ENCODE results near the gene GLG1. TPM values are rescaled to one million over a fixed set of nuclear protein-coding genes. Genes with fewer than 3 reads are reported as not detected.
"Not testable (repeated sequence)": the region's sequence is repeated elsewhere in the genome, so short reads cannot be mapped to it uniquely, and the experiment has no call there.

The GLG1 gene
- total RNA-seq, 1 donor from 2014 or later, result 153 TPM

GRCh38 chr16:74430036-74430712 is 176.7 kb downstream of the GLG1 start:
- not testable (repeated sequence) for DNase-seq (ENCODE audit: low read depth); H3K4me2 ChIP-seq (ENCODE audit: low read length); H3K9ac ChIP-seq (ENCODE audit: low read length); FAIRE-seq; H3K4me3 ChIP-seq (ENCODE audit: insufficient read depth, low read depth, low read length); H3K4me1 ChIP-seq (ENCODE audit: insufficient read depth, low read length); H4K20me1 ChIP-seq (ENCODE audit: insufficient read depth, low read length); H2AFZ ChIP-seq (ENCODE audit: low read depth, low read length); H3K79me2 ChIP-seq (ENCODE audit: insufficient read depth, low read length); H3K27me3 Mint-ChIP-seq (ENCODE audit: low read depth, unreplicated experiment); H3K9me3 Mint-ChIP-seq (ENCODE audit: unreplicated experiment); H3K9me3 ChIP-seq (ENCODE audit: insufficient read depth, low read depth, low read length); H3K36me3 ChIP-seq (ENCODE audit: insufficient read depth, low read length); H3K27me3 ChIP-seq (ENCODE audit: insufficient read depth, low read length); H3K4me1 Mint-ChIP-seq (ENCODE audit: low read depth, unreplicated experiment); H3K27ac Mint-ChIP-seq (ENCODE audit: unreplicated experiment); H3K4me3 Mint-ChIP-seq (ENCODE audit: unreplicated experiment); H3K27ac ChIP-seq (ENCODE audit: low read depth, low read length)
- peaks cover 11% of the 10 kb centered on the region for H3K36me3 Mint-ChIP-seq (ENCODE audit: low read depth, unreplicated experiment)
- TF ChIP-seq CTCF (IDR thresholded peaks at IDR 0.05; ENCODE audit: insufficient read depth, low read depth, low read length), result peak; percentile 64

GRCh38 chr16:74428493-74428892 is 178.4 kb downstream of the GLG1 start:
- not testable (repeated sequence) for H3K27ac ChIP-seq (ENCODE audit: low read depth, low read length); H3K9ac ChIP-seq (ENCODE audit: low read length); H3K27me3 ChIP-seq (ENCODE audit: insufficient read depth, low read length); H4K20me1 ChIP-seq (ENCODE audit: insufficient read depth, low read length); H3K4me1 Mint-ChIP-seq (ENCODE audit: low read depth, unreplicated experiment); H3K36me3 Mint-ChIP-seq (ENCODE audit: low read depth, unreplicated experiment); H3K4me2 ChIP-seq (ENCODE audit: low read length); H3K4me3 Mint-ChIP-seq (ENCODE audit: unreplicated experiment); H3K4me1 ChIP-seq (ENCODE audit: insufficient read depth, low read length); H3K79me2 ChIP-seq (ENCODE audit: insufficient read depth, low read length); H3K9me3 ChIP-seq (ENCODE audit: insufficient read depth, low read depth, low read length); H3K4me3 ChIP-seq (ENCODE audit: insufficient read depth, low read depth, low read length); H3K9me3 Mint-ChIP-seq (ENCODE audit: unreplicated experiment); H3K27ac Mint-ChIP-seq (ENCODE audit: unreplicated experiment); H3K36me3 ChIP-seq (ENCODE audit: insufficient read depth, low read length); FAIRE-seq; H3K27me3 Mint-ChIP-seq (ENCODE audit: low read depth, unreplicated experiment); DNase-seq (ENCODE audit: low read depth); H2AFZ ChIP-seq (ENCODE audit: low read depth, low read length)

- H3K4me3 Mint-ChIP-seq (ENCODE audit: unreplicated experiment); H3K9ac ChIP-seq (ENCODE audit: low read length); DNase-seq (ENCODE audit: low read depth); FAIRE-seq; H3K4me1 ChIP-seq (ENCODE audit: insufficient read depth, low read length); H3K27me3 ChIP-seq (ENCODE audit: insufficient read depth, low read length); H4K20me1 ChIP-seq (ENCODE audit: insufficient read depth, low read length); H3K4me2 ChIP-seq (ENCODE audit: low read length); H3K36me3 Mint-ChIP-seq (ENCODE audit: low read depth, unreplicated experiment); H3K27ac ChIP-seq (ENCODE audit: low read depth, low read length); H3K79me2 ChIP-seq (ENCODE audit: insufficient read depth, low read length); H3K9me3 ChIP-seq (ENCODE audit: insufficient read depth, low read depth, low read length); H3K9me3 Mint-ChIP-seq (ENCODE audit: unreplicated experiment); H3K36me3 ChIP-seq (ENCODE audit: insufficient read depth, low read length); H3K27ac Mint-ChIP-seq (ENCODE audit: unreplicated experiment); H3K4me1 Mint-ChIP-seq (ENCODE audit: low read depth, unreplicated experiment); H2AFZ ChIP-seq (ENCODE audit: low read depth, low read length); H3K4me3 ChIP-seq (ENCODE audit: insufficient read depth, low read depth, low read length); H3K27me3 Mint-ChIP-seq (ENCODE audit: low read depth, unreplicated experiment): not testable (repeated sequence)
These were observed 181.2 kb downstream of the GLG1 start for GRCh38 chr16:74425751-74426150.

GRCh38 chr16:74423721-74424120 is 183.2 kb downstream of the GLG1 start:
- H3K36me3 Mint-ChIP-seq (ENCODE audit: low read depth, unreplicated experiment); DNase-seq (ENCODE audit: low read depth); H3K9me3 ChIP-seq (ENCODE audit: insufficient read depth, low read depth, low read length); H3K27ac ChIP-seq (ENCODE audit: low read depth, low read length); H3K9ac ChIP-seq (ENCODE audit: low read length); H3K4me1 ChIP-seq (ENCODE audit: insufficient read depth, low read length); H3K27me3 ChIP-seq (ENCODE audit: insufficient read depth, low read length); H2AFZ ChIP-seq (ENCODE audit: low read depth, low read length); H3K36me3 ChIP-seq (ENCODE audit: insufficient read depth, low read length); H3K9me3 Mint-ChIP-seq (ENCODE audit: unreplicated experiment); H3K27ac Mint-ChIP-seq (ENCODE audit: unreplicated experiment); H3K27me3 Mint-ChIP-seq (ENCODE audit: low read depth, unreplicated experiment); H3K4me3 Mint-ChIP-seq (ENCODE audit: unreplicated experiment); H3K4me1 Mint-ChIP-seq (ENCODE audit: low read depth, unreplicated experiment); H3K4me3 ChIP-seq (ENCODE audit: insufficient read depth, low read depth, low read length); H3K79me2 ChIP-seq (ENCODE audit: insufficient read depth, low read length); H4K20me1 ChIP-seq (ENCODE audit: insufficient read depth, low read length); FAIRE-seq; H3K4me2 ChIP-seq (ENCODE audit: low read length): not testable (repeated sequence)

- not testable (repeated sequence) for H3K36me3 Mint-ChIP-seq (ENCODE audit: low read depth, unreplicated experiment); FAIRE-seq; H3K27ac Mint-ChIP-seq (ENCODE audit: unreplicated experiment)
These were observed 184.8 kb downstream of the GLG1 start for GRCh38 chr16:74422086-74422485.

More at GRCh38 chr16:74422086-74422485, 184.8 kb downstream of the GLG1 start:
- not testable (repeated sequence) for H3K27me3 Mint-ChIP-seq (ENCODE audit: low read depth, unreplicated experiment); H3K9me3 ChIP-seq (ENCODE audit: insufficient read depth, low read depth, low read length); H3K4me2 ChIP-seq (ENCODE audit: low read length); H3K9ac ChIP-seq (ENCODE audit: low read length); H3K9me3 Mint-ChIP-seq (ENCODE audit: unreplicated experiment); H3K79me2 ChIP-seq (ENCODE audit: insufficient read depth, low read length); H3K27ac ChIP-seq (ENCODE audit: low read depth, low read length); H3K4me1 ChIP-seq (ENCODE audit: insufficient read depth, low read length); H3K4me1 Mint-ChIP-seq (ENCODE audit: low read depth, unreplicated experiment); H4K20me1 ChIP-seq (ENCODE audit: insufficient read depth, low read length); H3K27me3 ChIP-seq (ENCODE audit: insufficient read depth, low read length); H3K36me3 ChIP-seq (ENCODE audit: insufficient read depth, low read length); H2AFZ ChIP-seq (ENCODE audit: low read depth, low read length); H3K4me3 ChIP-seq (ENCODE audit: insufficient read depth, low read depth, low read length); DNase-seq (ENCODE audit: low read depth); H3K4me3 Mint-ChIP-seq (ENCODE audit: unreplicated experiment)
